ENCODE results near the gene SLC52A3. TPM values are rescaled to one million over a fixed set of nuclear protein-coding genes. Genes with fewer than 3 reads are reported as not detected.

Gene SLC52A3
- total RNA-seq (2022; extraction: Qiagen RNA extraction; ENCODE audit: low read depth) = 0.56 to 0.68 TPM (median 0.66 TPM) in 5 replicates

DNA sequence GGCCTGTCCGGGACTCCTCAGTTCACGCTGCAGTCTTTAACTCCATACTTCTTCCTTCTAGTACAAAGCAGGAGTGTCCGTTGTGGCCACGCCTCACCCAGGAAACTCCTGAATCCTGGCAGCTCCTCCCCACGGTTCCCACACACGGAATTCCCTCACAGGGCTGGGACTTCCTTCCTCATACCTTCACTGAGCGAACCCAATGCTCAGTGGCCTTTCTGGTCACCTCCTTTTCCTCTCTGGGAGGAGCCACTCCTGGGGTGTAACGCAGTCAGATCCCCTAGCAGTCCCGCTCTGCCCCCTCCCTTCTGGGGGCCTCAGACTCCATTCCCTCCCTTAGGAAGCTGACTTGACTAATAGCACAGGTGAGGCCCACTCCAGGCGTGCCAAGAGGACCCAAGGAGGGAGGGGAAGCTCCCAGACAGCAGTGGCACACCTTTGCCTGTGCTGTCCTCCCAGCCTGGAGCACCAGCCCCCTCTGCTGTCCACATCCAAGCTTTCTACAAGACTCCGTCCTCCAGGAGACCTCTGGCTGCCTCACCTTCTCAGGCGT, at the start of gene SLC52A3:
SLC52A3 (minus strand) TSS at position 75 of the 553 bp plus-strand sequence. CDS start 2,726 bp downstream, outside the sequence.

Other genes with a start within 250 kb of the SLC52A3 start
- 150 to 175 TPM (median 165 TPM) in 5 replicates for gene CSNK2A1, start 224.7 kb downstream of the SLC52A3 start, total RNA-seq (2022; extraction: Qiagen RNA extraction; ENCODE audit: low read depth)
- not detected in 5 replicates for gene TCF15, start 158.2 kb downstream of the SLC52A3 start, total RNA-seq (2022; extraction: Qiagen RNA extraction; ENCODE audit: low read depth)
- gene SRXN1, start 115.3 kb downstream of the SLC52A3 start, total RNA-seq (2022; extraction: Qiagen RNA extraction; ENCODE audit: low read depth) = 292 to 349 TPM (median 329 TPM) in 5 replicates
- gene SCRT2, start 92.7 kb downstream of the SLC52A3 start, total RNA-seq (2022; extraction: Qiagen RNA extraction; ENCODE audit: low read depth) = not detected in 5 replicates
- 7.0 to 12.4 TPM (median 11.1 TPM) in 5 replicates for gene FAM110A, start 65.2 kb upstream of the SLC52A3 start, total RNA-seq (2022; extraction: Qiagen RNA extraction; ENCODE audit: low read depth)
- gene ANGPT4, start 147.8 kb upstream of the SLC52A3 start, total RNA-seq (2022; extraction: Qiagen RNA extraction; ENCODE audit: low read depth) = 0.02 to 0.03 TPM (median 0.02 TPM) in 3 of 5 replicates, not detected in the others
- gene RSPO4, start 233.8 kb upstream of the SLC52A3 start, total RNA-seq (2022; extraction: Qiagen RNA extraction; ENCODE audit: low read depth) = not detected in 5 replicates